ENCODE measurements around the gene LMOD3. TPM values are rescaled to one million over a fixed set of nuclear protein-coding genes. Genes with fewer than 3 reads are reported as not detected.

LMOD3 gene
- total and polyA plus RNA-seq, 9 of the 15 experiments (the other 6 are each of a cell fraction or from before 2014, with no cell fraction given), result 0.03 TPM; not detected in 8

DNA sequence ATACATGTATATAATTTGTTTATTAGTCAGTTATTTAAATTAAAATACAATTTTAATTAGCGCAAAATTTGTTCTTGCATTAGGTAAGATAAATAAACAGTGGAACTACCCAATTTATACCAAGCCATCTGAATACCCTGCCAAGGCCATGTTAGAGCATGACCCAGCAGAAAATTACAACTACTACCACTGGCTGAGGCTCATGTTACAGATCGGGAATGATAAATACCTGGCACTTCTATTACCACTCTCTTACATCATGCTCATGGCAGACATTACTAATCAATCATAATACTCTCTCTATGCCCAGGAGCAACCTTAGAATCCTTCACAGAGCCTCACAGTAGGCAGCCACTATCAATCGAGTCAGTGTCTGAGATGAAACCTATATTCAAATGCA is 21.2 kb upstream of the LMOD3 start (continued):
- TF ChIP-seq IFI16 (CRISPR knock-in tag; IDR thresholded peaks at IDR 0.05) (no peak), NFE2L1 (tag; IDR thresholded peaks at IDR 0.05; ENCODE audit: borderline replicate concordance, low read depth) (peak; percentile 74; the same call in 1 of the 2 replicates), CREM (IDR thresholded peaks at IDR 0.05; ENCODE audit: low read depth) (peak; percentile 44; the same call in 1 of the 2 replicates), TBP (optimal IDR thresholded peaks at IDR 0.05; ENCODE audit: low read depth, low read length) (no peak), PHTF2 (CRISPR knock-in tag; IDR thresholded peaks at IDR 0.05) (no peak), ARNT (IDR thresholded peaks at IDR 0.05) (0 out of 4 replicates have a peak, but pooled peaks of 1 of the 2 experiments have one; percentile 27), ZNF311 (CRISPR knock-in tag; IDR thresholded peaks at IDR 0.05) (no peak), GABPA (tag; conservative IDR thresholded peaks at IDR 0.05; ENCODE audit: low read depth) (no peak), KLF6 (CRISPR knock-in tag; IDR thresholded peaks at IDR 0.05; ENCODE audit: borderline replicate concordance) (peak; percentile 8; the same call in 1 of the 2 replicates), TEAD4 (IDR thresholded peaks at IDR 0.05; ENCODE audit: low read length) (peak; percentile 54; the same call in 1 of the 2 replicates), TEAD4 (CRISPR knock-in tag; IDR thresholded peaks at IDR 0.05; ENCODE audit: borderline replicate concordance) (no peak), ARHGAP35 (IDR thresholded peaks at IDR 0.05; ENCODE audit: partially characterized antibody) (no peak), ZNF184 (CRISPR knock-in tag; IDR thresholded peaks at IDR 0.05) (no peak), ETV1 (tag; conservative IDR thresholded peaks at IDR 0.05; ENCODE audit: low read depth) (0 out of 2 replicates have a peak, but pooled peaks have one; percentile 19), NR4A1 (CRISPR knock-in tag; IDR thresholded peaks at IDR 0.05) (no peak), NR4A1 (tag; IDR thresholded peaks at IDR 0.05) (no peak), SMAD4 (CRISPR knock-in tag; conservative IDR thresholded peaks at IDR 0.05) (0 out of 2 replicates have a peak, but pooled peaks have one; percentile 28), ZNF316 (IDR thresholded peaks at IDR 0.05) (peak; percentile 62; the same call in 1 of the 2 replicates), DMBX1 (CRISPR knock-in tag; IDR thresholded peaks at IDR 0.05; ENCODE audit: borderline replicate concordance) (0 out of 2 replicates have a peak, but pooled peaks have one; percentile 58), REST (IDR thresholded peaks at IDR 0.05; ENCODE audit: borderline replicate concordance) (peak; percentile 86), REST (CRISPR knock-in tag; IDR thresholded peaks at IDR 0.05; ENCODE audit: low read depth) (no peak)
- TF ChIP-seq, protein P1, sequence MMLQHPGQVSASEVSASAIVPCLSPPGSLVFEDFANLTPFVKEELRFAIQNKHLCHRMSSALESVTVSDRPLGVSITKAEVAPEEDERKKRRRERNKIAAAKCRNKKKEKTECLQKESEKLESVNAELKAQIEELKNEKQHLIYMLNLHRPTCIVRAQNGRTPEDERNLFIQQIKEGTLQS (IDR thresholded peaks at IDR 0.05), result peak; percentile 90
- TF ChIP-seq, protein P1 (CRISPR knock-in tag; conservative IDR thresholded peaks at IDR 0.05), result no peak

Measured in K562 (cell line).